GM21786 (cell line): ENCODE measurements around the gene MRPL23.
A peak's percentile ranks its signal among the peaks of the same experiment; 100 is the strongest.

ENCODE experiments used
- ATAC-seq: cut with Tn5 transposase; IDR thresholded peaks from one replicate; pipeline ENCODE4 v1.9.1; 2021; ENCODE audit not compliant: unreplicated experiment

MRPL23 gene

GRCh38 chr11:1946812-1947484, at the start of gene MRPL23:
TSS of gene MRPL23 (plus strand) at chr11:1947332. CDS start at chr11:1947363, 31 bp downstream.
- ATAC-seq = no peak

GRCh38 chr11:1899090-1899489, 48.0 kb upstream of the MRPL23 start:
- no peak for ATAC-seq

DNA sequence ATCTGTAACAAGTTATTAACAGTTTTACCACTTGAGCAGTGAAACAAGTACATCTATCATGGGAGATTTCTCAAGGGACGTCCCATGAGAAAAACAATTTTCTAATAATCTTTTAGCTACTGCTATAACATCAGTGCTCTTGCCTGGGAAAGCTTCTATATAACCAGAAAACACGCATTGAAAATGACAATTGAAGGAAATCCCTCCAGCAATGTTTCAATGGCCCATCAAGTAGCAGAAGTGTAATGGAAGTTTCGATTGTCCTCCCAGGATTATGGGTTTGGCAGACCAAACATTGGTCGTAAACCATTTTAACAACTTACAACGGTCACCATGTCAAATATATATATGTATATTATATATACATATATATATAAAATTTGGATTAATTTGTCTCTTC, 47.4 kb upstream of the MRPL23 start:
- no peak for ATAC-seq

- ATAC-seq = no peak
Observed at GRCh38 chr11:1906181-1906580, 41.0 kb upstream of the MRPL23 start.

DNA sequence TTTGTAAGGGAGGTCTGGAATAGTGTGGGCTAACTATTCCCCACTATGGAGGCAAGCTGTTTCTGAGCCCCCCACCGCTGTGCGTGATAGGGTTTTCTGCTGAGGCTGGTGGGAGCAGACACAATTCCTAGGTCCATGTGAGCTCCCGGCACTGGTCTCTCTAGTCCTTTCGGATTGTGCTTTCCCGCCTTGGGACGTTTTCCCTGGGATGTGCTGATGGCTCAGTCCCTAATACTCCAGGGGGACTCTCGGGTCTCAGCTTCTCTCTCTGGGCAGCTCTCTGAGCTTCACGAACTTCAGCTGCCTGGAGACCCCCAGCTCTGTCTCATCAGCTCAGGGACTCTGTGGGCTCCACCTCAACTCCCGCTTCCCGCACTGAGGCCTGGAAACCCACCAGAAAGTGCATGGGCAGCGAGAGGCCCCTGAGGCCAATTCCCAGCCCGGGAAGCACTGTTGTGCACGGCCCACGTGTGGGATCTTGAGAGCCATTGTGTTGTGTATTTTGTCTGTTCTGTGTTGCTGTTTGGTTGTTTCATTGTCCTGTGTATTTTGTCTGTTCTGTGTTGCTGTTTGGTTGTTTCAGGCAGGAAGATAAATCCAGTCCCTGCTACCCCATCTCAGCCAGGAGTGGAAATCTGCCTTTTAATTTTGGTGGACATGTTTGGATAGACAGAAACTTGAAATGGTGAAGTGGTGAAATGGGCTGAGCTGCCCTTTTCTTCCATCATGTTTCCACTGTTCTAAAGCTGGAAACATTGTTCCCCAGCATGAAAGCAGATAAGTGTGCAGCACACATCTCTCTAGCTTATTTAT, 40.3 kb upstream of the MRPL23 start:
- ATAC-seq = no peak

DNA sequence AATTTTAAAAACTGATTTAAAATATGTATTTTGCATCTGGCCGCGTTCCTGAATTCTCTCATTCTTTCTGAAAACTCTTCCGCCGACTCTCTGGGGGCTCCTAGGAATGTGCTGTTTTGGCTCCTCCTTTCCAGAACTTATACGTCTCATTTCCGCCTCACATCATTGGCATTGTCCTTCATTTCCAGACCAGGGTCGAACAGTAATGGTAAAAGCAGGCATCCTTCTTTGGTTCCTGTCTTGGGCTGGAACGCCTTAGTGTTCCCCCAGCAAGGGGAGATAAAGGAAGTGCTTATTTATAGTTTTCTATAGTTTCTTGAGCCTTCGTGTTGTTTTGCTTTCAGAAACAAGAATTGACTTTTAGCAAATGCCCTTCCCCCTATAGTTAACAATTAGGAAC, 38.5 kb upstream of the MRPL23 start:
- no peak for ATAC-seq

- ATAC-seq = no peak
Observed at GRCh38 chr11:1909524-1909923, 37.6 kb upstream of the MRPL23 start.

GRCh38 chr11:1912289-1912878, 34.7 kb upstream of the MRPL23 start:
- ATAC-seq = no peak

DNA sequence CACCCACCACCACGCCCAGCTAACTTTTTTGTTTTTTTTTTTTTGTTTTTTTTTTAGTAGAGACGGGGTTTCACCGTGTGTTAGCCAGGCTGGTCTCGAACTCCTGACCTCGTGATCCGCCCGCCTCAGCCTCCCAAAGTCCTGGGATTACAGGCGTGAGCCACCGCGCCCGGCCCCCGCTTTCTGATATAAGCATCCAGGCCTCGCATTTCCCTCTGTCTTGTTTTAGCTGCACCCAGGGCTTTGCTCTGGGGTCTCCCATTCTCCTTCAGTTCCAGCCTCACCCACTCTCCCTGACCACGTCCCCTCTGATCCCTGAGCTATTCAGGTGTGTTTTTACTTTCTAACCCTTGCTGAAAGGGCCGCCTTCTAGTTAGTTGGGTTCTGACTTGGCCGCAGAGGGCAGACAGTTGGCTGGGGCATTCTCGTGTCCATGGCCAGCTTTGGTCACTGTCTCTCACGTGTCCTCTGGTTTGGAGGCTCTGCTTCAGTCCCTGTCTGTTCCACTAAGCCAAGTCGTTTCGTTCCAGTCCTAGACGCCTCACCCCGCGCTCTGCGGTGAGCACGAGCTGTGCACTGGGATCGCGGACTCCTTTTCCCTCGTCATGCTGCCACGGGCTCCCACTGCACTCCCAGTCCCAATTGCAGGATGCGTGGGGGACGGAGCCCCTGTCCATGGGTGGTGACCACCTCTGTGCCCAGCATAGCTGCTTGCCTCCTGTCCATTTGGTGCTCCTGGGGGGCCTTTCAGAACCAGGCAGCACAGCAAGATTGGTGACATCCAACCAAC, 33.7 kb upstream of the MRPL23 start:
- no peak for ATAC-seq

DNA sequence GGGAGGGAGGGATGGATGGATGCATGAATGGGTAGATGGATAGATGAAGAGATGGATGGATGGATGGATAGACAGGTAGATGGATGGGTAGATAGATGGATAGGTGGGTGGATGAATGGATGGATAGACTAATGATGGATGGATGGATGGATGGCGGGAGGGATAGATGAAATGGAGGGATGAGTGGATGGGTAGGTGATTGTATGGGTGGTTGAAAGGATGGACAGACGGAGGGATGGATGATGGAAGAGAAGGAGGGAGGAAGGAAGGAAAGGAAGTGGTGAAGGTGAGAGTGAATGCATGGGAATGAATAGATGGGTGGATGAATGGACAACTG, 31.4 kb upstream of the MRPL23 start:
- ATAC-seq = no peak

- peak; percentile 40 for ATAC-seq
Observed at GRCh38 chr11:1916132-1916985, 30.8 kb upstream of the MRPL23 start.

GRCh38 chr11:1916986-1917522, 30.1 kb upstream of the MRPL23 start:
- ATAC-seq = no peak

GRCh38 chr11:1917523-1918435, 29.4 kb upstream of the MRPL23 start:
- ATAC-seq = no peak

DNA sequence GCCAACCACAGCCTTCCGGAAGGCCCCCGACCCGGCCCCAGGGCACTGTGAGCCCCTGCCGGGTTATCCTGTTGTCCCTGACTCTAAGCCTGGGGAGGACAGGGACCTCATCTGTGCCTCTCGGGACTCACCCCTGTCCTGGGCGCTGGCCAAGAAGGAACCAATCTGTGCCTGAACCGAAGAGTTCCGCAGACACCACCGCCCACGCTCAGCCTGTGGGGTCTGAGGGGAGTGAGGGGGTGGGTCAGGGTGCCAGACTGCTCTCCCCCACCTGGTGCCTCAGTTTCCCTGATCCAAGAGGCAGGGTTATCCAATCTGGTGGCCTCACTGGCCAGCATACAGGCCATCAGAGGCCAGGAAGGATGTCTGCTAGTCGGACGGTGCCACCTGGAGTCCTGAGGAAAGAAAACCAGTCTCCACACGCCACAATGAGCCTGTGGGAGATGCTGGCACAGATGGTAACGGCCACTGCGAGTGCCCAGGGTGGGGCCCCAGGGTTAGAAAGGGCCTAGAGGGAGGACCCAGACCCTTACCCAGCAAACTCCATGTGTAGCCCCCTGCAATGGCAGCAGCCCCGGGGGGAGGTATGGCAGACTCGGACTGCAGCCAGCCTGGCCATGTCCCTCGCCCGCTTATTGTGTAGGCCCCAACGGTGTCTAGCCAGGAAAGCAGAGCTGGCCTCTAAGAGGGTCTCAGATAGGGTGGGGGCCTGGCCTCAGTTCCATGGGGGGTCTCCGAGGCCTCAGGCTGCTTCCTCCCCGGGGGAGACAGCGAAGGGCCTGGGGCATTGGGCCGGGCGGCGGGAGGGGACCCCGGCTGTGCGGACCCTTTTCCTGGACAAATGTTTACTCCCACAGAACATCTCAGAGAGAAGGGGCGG, 28.5 kb upstream of the MRPL23 start:
- ATAC-seq = no peak

DNA sequence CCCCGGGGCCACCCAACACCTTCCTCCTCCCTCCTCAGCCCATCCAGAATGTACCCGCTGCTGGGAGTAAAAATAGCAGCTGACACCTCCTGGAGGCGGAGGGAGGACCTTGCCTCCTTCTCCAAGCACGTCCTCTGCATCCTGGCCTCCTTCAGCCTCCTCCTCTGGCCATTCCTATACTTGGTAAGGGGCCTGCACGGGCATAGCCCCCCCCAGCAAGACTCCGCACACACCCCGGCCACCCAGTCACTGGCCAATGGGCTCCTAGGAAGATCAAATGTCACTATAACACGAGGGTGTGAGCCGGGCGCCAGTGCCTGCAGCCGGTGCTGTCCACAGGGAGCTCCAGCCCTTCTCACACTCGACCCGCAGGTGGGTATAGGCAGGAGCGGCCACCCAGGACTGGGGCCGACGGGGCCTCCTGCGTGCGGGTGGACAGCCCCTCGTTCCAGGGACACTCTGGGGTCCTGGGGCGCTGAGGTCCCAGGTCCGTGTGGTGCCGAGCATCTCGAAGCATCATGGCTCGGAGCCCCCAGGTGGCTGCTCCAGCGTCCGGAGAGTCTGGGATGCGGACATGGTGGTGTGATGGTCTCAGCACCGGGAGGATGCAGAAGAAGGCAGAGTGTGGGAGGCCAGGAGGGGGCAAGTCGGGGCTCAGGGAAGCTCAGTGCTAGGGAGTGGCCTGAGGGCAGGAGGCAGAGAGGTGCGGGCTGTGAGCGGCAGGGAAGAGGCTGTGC, 27.6 kb upstream of the MRPL23 start, which contains the start of gene TNNT3:
Gene TNNT3 (plus strand): TSS at position 313 of the 737 bp plus-strand sequence. CDS start 3,172 bp downstream, outside the sequence.
- no peak for ATAC-seq

DNA sequence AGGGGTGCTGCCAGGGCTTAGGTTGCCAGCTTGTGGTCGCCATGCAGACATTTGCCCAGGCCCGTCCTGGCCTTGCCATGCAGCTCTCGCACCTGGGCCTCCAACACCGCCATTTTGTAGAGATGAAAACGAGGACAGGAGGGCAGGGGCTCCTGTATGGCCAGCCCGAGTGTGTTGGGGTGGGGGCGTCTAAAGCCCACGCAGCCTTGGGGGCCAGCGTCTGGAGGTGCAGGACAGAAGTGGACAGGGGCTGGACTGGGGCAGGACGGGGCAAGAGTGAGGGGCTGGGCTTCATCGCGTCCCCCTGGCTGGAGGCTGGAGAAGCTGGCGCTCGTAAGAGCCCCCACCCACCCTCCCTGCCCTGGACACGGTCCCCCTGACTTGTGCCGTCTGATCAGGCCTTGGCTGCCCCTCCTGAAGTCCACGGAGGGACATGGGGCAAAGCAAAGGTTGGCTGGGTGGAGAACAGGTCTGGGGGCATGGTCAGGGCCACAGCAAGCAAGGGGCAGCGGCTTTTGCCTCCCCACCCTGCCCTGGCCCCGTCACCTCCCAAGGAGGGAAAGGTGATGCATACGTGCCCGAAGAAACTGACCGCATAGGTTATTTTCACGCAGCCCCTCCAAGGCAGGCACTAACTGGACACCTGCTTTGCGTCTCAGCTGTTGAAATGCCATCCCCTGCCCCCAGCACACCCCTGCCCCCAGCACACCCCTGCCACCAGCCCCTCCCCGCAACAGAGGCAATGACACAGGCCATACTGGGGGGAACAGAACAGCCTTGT, 26.8 kb upstream of the MRPL23 start:
- ATAC-seq = no peak
